Duodenal mucosa (tissue), 2 donors: ENCODE data around the gene TNRC6B.
"Not testable (repeated sequence)": the region's sequence is repeated elsewhere in the genome, so short reads cannot be mapped to it uniquely, and the experiment has no call there.

Experiments used
- H3K27ac ChIP-seq: one replicate; pipeline ENCODE4 v1.7.0; 2013; ENCODE audit warnings: low read depth, low read length
- H3K27me3 ChIP-seq, 2 donors: one replicate each; pipeline ENCODE4 v1.7.0; 2013; ENCODE audit warnings: low read length in 2 of 2, control low read depth in 1 of 2; ENCODE audit not compliant: insufficient read depth in 2 of 2, control insufficient read depth in 1 of 2
- H3K36me3 ChIP-seq, 2 donors: one replicate each; pipeline ENCODE4 v1.7.0; 2013; ENCODE audit warnings: low read length in 2 of 2, control low read depth in 1 of 2; ENCODE audit not compliant: insufficient read depth in 2 of 2, control insufficient read depth in 1 of 2
- H3K4me1 ChIP-seq, 2 donors: one replicate each; pipeline ENCODE4 v1.7.0; 2013; ENCODE audit warnings: low read length in 2 of 2, control low read depth in 1 of 2; ENCODE audit not compliant: insufficient read depth in 2 of 2, control insufficient read depth in 1 of 2
- H3K4me3 ChIP-seq, 2 donors: one replicate each; pipeline ENCODE4 v1.7.0; 2013; ENCODE audit warnings: low read length in 2 of 2, low read depth in 1 of 2
- H3K9ac ChIP-seq, 2 donors: one replicate each; pipeline ENCODE4 v1.7.0; 2013; ENCODE audit warnings: low read length in 2 of 2, low read depth in 1 of 2
- H3K9me3 ChIP-seq, 2 donors: one replicate each; pipeline ENCODE4 v1.7.0; 2013; ENCODE audit warnings: low read length in 2 of 2, control low read depth in 1 of 2; ENCODE audit not compliant: control insufficient read depth in 1 of 2

TNRC6B gene

GRCh38 chr22:40157330-40157945 lies 20.3 kb upstream of the TNRC6B start:
- Histone ChIP-seq H3K27ac (no peak overlapping the region), H3K27me3 (no peaks in the 10 kb centered on the region), H3K4me1 (peaks cover 15 to 22% of the 10 kb centered on the region in 2 donors), H3K4me3 (no peak overlapping the region), H3K9ac (no peak overlapping the region), H3K9me3 (no peaks in the 10 kb centered on the region), H3K36me3 (no peaks in the 10 kb centered on the region)

- Histone ChIP-seq H3K36me3 (peaks cover 0 to 5% of the 10 kb centered on the region in 2 donors), H3K9me3 (peaks cover 0 to 2% of the 10 kb centered on the region in 2 donors), H3K27me3 (no peaks in the 10 kb centered on the region), H3K4me3 (no peak overlapping the region), H3K4me1 (peaks cover 7 to 15% of the 10 kb centered on the region in 2 donors), H3K27ac (no peak overlapping the region), H3K9ac (no peak overlapping the region)
Measured at GRCh38 chr22:40161194-40161593, 16.5 kb upstream of the TNRC6B start.

DNA sequence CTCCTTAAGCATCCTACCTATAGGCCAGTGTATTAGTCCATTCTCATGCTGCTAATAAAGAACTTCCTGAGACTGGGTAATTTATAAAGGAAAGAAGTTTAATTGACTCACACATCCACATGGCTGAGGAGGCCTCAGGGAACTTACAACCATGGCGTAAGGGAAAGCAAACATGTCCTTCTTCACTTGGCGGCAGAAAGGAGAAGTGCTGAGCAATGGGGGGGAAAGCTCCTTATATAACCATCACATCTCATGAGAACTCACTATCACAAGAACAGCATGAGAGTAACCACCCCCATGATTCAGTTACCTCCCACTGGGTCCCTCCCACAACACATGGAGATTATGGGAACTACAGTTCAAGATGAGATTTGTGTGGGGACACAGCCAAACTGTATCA lies 12.2 kb upstream of the TNRC6B start:
- not testable (repeated sequence) for H3K9me3 ChIP-seq, H3K27me3 ChIP-seq, H3K27ac ChIP-seq

GRCh38 chr22:40175611-40176244 lies 2.0 kb upstream of the TNRC6B start:
- H3K9me3 ChIP-seq: no peaks in the 10 kb centered on the region
- H3K27me3 ChIP-seq: no peaks in the 10 kb centered on the region
- H3K4me1 ChIP-seq: peaks cover 19 to 29% of the 10 kb centered on the region in 2 donors
- H3K9ac ChIP-seq: no peak overlapping the region
- no peak overlapping the region for H3K27ac ChIP-seq
- no peaks in the 10 kb centered on the region for H3K36me3 ChIP-seq
- H3K4me3 ChIP-seq: no peak overlapping the region

More for the DNA sequence above, 12.2 kb upstream of the TNRC6B start:
- H3K36me3 ChIP-seq, H3K4me1 ChIP-seq, H3K9ac ChIP-seq, H3K4me3 ChIP-seq: not testable (repeated sequence)

GRCh38 chr22:40176921-40177737 lies 596 bp upstream of the TNRC6B start:
- H3K9ac ChIP-seq: peak overlapping the region; percentile 59 to 60
- peak overlapping the region; percentile 61 to 94 for H3K4me3 ChIP-seq
- H3K9me3 ChIP-seq: no peaks in the 10 kb centered on the region
- no peaks in the 10 kb centered on the region for H3K36me3 ChIP-seq
- H3K27ac ChIP-seq: peak overlapping the region; percentile 37
- no peaks in the 10 kb centered on the region for H3K27me3 ChIP-seq
- peaks cover 29 to 43% of the 10 kb centered on the region in 2 donors for H3K4me1 ChIP-seq

DNA sequence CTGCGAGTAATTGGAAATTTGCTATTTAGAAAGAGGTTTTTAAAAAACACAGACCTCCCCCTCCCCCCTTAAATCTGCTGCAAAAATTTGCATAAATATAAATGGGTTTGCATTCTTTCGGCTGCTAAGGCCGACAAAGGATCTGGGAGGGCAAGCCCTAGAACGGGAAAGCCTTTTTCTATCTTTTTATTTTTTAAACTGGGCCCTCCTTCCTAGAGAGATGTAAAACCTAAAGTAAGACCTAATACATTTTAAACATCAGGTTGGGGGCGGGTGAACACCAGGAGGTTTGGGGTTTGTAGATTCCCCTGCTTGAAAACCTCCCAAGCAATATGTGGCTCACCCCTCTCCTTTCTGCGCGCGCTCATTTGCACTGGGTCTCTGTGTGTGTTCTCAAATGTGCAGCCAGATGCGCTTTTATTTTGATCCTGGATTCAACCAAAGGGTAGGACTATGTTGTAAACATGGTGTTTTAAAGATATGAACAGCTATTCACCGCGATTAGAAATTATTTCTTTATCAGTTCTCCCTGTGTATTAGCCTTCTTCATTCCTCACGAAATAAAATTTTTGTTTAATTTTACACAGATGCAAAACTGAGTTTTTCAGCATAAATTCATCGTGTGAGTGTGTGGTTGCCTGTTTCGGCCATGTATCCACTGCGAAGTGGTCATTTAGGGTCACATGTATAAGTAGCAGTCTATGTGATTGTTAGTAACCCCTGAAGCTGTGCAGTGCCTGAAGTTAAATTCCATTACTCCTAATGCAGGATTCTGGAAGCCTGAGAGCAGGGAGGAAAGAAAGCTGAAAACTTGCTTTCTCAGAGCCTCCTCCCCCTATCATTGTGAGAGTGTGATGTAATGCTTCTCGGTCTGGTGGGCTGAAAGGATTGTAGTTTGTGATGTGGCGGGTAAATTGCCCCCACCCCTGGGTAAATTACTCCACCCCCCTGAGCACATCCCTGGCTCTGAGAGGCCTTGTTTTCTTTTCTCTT lies 988 bp downstream of the TNRC6B start:
- no peaks in the 10 kb centered on the region for H3K36me3 ChIP-seq
- H3K27me3 ChIP-seq: no peaks in the 10 kb centered on the region
- H3K4me3 ChIP-seq: peak overlapping the region; percentile 81 to 94
- peaks cover 43 to 56% of the 10 kb centered on the region in 2 donors for H3K4me1 ChIP-seq
- peak overlapping the region; percentile 78 to 82 for H3K9ac ChIP-seq
- no peaks in the 10 kb centered on the region for H3K9me3 ChIP-seq
- peak overlapping the region; percentile 47 for H3K27ac ChIP-seq

- peak overlapping the region; percentile 78 to 82 for H3K9ac ChIP-seq
- no peak overlapping the region for H3K27ac ChIP-seq
- H3K36me3 ChIP-seq: no peaks in the 10 kb centered on the region
- H3K4me3 ChIP-seq: peak overlapping the region; percentile 81 to 94
- no peaks in the 10 kb centered on the region for H3K9me3 ChIP-seq
- H3K4me1 ChIP-seq: peaks cover 50 to 61% of the 10 kb centered on the region in 2 donors
- no peaks in the 10 kb centered on the region for H3K27me3 ChIP-seq
Measured at GRCh38 chr22:40179526-40179925, 1.8 kb downstream of the TNRC6B start.

DNA sequence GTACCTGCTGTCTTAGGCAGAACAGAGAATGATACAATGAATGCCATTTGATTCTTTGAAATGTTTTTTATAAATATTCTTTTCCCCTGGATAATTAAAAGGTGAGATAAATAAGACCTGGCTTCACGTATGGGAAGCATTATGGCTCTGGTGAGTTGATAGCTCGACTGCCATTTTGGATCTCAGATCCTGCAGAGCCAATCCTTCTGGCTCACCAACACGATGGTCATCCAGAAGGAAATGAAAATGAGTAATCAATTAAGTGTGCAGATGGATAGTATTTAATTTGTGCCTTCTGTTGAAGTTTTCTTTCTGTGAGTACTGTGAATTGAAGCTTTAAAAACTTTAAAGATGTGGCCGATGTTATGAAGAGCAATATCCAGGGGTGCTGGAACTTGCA lies 2.7 kb downstream of the TNRC6B start:
- Histone ChIP-seq H3K9ac (peak overlapping the region in 1 of 2 donors; percentile 2), H3K36me3 (no peaks in the 10 kb centered on the region), H3K9me3 (no peaks in the 10 kb centered on the region), H3K27me3 (no peaks in the 10 kb centered on the region), H3K4me3 (peak overlapping the region; percentile 43 to 94), H3K4me1 (peaks cover 57 to 69% of the 10 kb centered on the region in 2 donors), H3K27ac (no peak overlapping the region)

GRCh38 chr22:40181323-40181722 lies 3.6 kb downstream of the TNRC6B start:
- no peaks in the 10 kb centered on the region for H3K27me3 ChIP-seq
- no peaks in the 10 kb centered on the region for H3K36me3 ChIP-seq
- H3K4me3 ChIP-seq: peak overlapping the region; percentile 29 to 94
- no peak overlapping the region for H3K9ac ChIP-seq
- no peak overlapping the region for H3K27ac ChIP-seq
- H3K4me1 ChIP-seq: peaks cover 64 to 77% of the 10 kb centered on the region in 2 donors
- H3K9me3 ChIP-seq: no peaks in the 10 kb centered on the region
